ENCODE data around the gene RNASEH2A.
A peak's percentile ranks its signal among the peaks of the same experiment; 100 is the strongest.

RNASEH2A gene

DNA sequence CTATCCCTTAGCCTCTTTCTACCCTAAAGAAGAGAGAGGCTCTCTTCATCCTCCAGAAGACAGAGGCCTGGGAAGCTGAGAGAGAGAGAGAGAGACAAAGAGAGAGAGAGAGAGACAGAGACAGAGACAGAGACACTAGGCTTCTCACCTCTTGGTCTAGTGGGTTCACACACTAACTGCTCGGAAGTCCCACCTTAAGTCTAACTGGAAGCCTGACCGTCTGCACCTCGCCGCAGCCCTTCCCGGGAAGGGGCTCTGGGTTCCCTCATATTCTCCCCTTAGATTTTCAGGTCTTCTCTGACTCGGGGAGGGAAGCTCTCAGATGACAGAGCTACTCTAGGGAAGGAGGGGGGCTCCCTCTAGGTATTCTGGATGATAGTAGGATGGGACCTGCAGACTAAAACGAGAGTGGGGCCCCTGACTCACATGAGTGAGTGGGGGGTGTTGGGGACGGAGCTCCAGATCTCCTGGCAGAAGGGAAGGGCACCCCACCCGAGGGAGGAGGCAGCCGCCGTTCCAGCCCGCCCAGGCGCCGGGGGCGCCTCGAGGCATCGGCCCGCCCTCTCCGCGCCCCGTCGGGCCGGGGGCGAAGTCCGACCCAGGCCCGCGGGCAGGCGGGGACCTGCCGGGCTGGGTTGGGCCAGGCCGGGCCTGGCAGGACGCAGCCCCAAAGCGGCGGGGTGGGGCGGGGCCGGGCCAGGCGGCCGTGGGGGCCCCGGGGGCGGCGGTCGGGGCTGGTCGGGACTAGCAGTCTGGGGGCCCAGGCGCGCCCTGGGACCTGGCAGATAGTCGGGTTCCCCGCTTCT, 17.1 kb upstream of the RNASEH2A start:
- in situ Hi-C loops (cut with MboI; ENCODE audit: low pct_unique_long_range_greater_than_20kb, low sequenced_read_pairs, unreplicated experiment): no loop called here
- TF ChIP-seq CTCF (IDR thresholded peaks at IDR 0.05; ENCODE audit: extremely low read depth, insufficient read depth, missing control alignments): no peak
- no peak for DNase-seq (ENCODE audit: low spot score)

DNA sequence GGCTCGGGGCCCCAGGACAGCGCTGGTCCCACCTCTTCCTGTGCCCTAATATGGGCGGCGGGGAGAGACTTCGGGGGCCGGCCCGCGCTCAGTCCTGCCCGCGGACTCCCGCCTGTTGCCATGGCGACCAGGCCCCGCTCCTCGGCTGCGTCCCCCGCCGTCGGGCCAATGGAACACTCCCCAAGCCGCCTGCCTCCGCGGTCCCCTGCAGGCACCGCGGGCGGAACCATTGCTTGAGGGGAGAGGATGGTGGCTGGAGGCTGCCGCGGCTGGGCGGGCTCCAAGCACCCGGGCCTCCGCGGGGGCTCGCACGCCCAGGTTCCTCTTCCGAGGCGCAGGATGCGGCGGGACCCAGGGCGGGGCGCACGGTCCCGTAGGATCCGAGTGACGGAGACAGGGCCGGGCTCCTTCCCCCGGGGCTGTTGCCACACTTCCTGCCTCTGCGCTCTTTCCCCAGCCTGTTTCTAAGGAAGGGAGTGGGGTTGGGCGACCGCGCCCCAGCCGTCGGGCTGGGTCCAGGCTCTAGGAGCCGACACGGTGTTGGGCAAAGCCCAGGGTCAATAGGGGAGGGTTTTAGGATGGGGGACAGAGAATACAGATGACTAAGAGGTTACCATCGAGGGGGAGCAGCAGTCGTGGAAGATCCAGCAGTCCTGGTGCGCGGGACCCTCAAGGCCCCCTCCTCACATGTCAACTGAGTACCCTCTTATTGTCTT, 16.3 kb upstream of the RNASEH2A start:
- in situ Hi-C loops (cut with MboI; ENCODE audit: low pct_unique_long_range_greater_than_20kb, low sequenced_read_pairs, unreplicated experiment): no loop called here
- DNase-seq (ENCODE audit: low spot score): peak; percentile 98
- TF ChIP-seq CTCF (IDR thresholded peaks at IDR 0.05; ENCODE audit: extremely low read depth, insufficient read depth, missing control alignments): no peak

GRCh38 chr19:12790628-12791344, 15.6 kb upstream of the RNASEH2A start:
- DNase-seq (ENCODE audit: low spot score): no peak
- in situ Hi-C loops (cut with MboI; ENCODE audit: low pct_unique_long_range_greater_than_20kb, low sequenced_read_pairs, unreplicated experiment): no loop called here
- TF ChIP-seq CTCF (IDR thresholded peaks at IDR 0.05; ENCODE audit: extremely low read depth, insufficient read depth, missing control alignments): no peak

- peak; percentile 95 for DNase-seq (ENCODE audit: low spot score)
- in situ Hi-C loops (cut with MboI; ENCODE audit: low pct_unique_long_range_greater_than_20kb, low sequenced_read_pairs, unreplicated experiment): no loop called here
- TF ChIP-seq CTCF (IDR thresholded peaks at IDR 0.05; ENCODE audit: extremely low read depth, insufficient read depth, missing control alignments): no peak
These were observed 14.9 kb upstream of the RNASEH2A start, which contains the start of gene JUNB for GRCh38 chr19:12791345-12792050. Gene JUNB, plus strand, starts transcription at chr19:12791486. Its CDS starts 286 bp downstream, at chr19:12791772.

- peak; percentile 69 for DNase-seq (ENCODE audit: low spot score)
- TF ChIP-seq CTCF (IDR thresholded peaks at IDR 0.05; ENCODE audit: extremely low read depth, insufficient read depth, missing control alignments): no peak
- in situ Hi-C loops (cut with MboI; ENCODE audit: low pct_unique_long_range_greater_than_20kb, low sequenced_read_pairs, unreplicated experiment): no loop called here
These were observed 14.1 kb upstream of the RNASEH2A start for GRCh38 chr19:12792051-12792852.
